NK-92 (cell line): ENCODE data around the gene TAAR5.
"Not testable (repeated sequence)": the region's sequence is repeated elsewhere in the genome, so short reads cannot be mapped to it uniquely, and the experiment has no call there.

Source experiments
- DNase-seq: peaks from one replicate; lab custom pipeline; 2025; ENCODE audit not compliant: unreplicated experiment; lab: John Stamatoyannopoulos, UW

TAAR5 gene

DNA sequence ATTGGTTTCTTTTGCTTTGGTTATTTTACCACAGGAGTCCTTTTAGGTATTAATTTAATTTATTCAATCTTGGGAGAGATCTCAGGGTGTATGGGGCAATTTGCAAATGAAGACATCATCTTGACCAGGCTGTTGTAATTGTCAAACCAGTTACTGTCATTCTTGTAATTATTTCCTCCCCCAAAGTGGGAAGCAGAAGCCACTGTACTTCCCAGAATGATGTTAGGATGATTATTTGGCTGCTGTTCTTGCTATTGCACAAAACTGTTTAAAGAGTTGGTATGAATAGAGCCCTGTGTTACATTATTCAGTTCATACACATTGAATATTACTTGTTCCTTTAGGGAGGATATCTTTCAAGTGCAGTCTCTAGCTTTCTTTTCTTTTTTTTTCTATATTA lies 17.8 kb downstream of the TAAR5 start:
- DNase-seq: no peak

GRCh38 chr6:132570221-132570777 lies 19.2 kb downstream of the TAAR5 start, which contains the start of gene TAAR6:
TAAR6 (plus strand) TSS chr6:132570322; CDS start chr6:132570322, 0 bp downstream.
- no peak for DNase-seq

- no peak for DNase-seq
These were observed 20.4 kb downstream of the TAAR5 start for GRCh38 chr6:132569170-132569569.

DNA sequence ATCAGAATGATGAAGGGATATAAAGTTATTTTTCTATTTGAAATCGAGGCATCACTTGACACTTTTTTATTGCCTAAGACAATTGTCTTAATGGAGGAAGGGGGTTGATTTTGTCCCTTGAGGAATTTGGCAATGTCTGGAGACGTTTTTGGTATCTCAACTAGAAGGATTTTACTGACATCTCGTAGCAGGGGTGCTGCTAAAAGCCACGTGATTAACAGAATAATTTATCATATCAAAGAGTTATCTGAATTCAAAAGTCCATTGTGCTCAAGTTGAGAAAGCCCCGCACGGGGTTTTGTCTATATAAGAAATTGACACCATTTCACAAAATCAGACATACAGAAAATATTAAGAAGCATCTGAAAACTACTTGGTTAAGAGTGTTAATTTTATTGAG lies 20.9 kb downstream of the TAAR5 start:
- no peak for DNase-seq

GRCh38 chr6:132567566-132567965 lies 22.0 kb downstream of the TAAR5 start:
- no peak for DNase-seq

DNA sequence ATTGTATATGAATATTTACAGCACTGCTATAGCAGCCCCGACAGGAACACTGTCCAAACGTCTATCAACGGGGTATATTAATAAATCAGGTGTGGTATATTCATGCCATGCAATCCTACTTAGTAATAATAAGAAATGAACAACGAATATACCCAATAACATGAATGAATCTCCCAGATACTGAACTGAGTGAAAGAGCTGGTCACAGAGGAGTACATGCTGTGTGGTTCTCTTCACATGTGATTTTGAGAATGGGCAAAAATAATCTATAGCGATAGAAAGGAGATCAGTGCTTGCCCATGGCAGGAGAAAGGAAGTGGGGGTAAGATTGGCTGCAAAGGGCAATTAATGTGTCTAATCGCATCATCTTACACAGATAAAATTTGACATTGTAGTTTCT lies 23.1 kb downstream of the TAAR5 start:
- DNase-seq: no peak

- DNase-seq: not testable (repeated sequence)
These were observed 29.5 kb downstream of the TAAR5 start for GRCh38 chr6:132560087-132560486.

DNA sequence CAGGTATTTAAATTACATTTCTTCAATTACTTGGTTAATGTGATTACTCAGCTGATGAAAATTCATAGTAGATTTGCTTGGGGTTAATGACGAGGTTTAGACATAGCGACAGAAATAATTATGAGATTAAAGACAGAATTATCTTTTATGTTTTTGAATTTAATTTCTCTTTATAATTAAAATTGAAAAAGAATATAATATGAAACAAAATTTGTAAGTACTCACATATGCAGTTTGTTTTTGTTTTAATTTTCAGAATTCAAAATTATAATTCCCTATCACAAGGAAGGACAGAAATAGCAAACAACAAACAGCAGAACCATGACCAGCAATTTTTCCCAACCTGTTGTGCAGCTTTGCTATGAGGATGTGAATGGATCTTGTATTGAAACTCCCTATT lies 37.2 kb downstream of the TAAR5 start, which contains the start of gene TAAR8:
TSS of gene TAAR8 (plus strand) at position 301 of the 400 bp plus-strand sequence. CDS start at position 322, 21 bp downstream.
- DNase-seq: no peak

GRCh38 chr6:132551214-132551613 lies 38.3 kb downstream of the TAAR5 start:
- DNase-seq: no peak

GRCh38 chr6:132548746-132549463 lies 40.6 kb downstream of the TAAR5 start:
- no peak for DNase-seq

DNA sequence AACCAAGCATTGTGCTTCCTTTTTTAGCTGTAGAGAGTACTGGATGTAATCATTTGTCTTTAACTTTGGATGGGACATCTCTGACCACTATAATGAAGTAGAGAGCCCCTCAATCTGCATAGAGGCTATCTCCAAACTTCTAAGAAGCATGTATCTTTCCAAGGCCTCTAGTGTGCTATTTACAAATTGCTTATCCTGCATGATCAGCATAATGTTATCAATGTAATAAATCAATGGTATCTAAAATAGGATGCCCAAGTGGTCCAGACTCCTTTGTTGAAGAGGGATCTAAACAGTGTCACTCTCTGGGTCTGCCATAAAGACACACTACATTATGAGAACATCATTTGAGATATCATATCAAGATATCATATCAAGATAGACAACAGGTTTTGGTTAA lies 44.7 kb downstream of the TAAR5 start:
- DNase-seq: no peak
